Smooth muscle cell (in vitro differentiated cells): ENCODE results near the gene CREB3. TPM values are rescaled to one million over a fixed set of nuclear protein-coding genes. Genes with fewer than 3 reads are reported as not detected.

Experiments
- DNase-seq: peaks from one replicate; lab custom pipeline; 2025; ENCODE audit not compliant: unreplicated experiment; lab: John Stamatoyannopoulos, UW
- H2AFZ ChIP-seq: fragments of 200-600 bp; sonication (generic); 2 replicates; pipeline ENCODE4 v1.6.0; 2016; ENCODE audit warnings: antibody characterized with exemption, low read depth, mild to moderate bottlenecking
- H3F3A ChIP-seq: fragments of 200-600 bp; sonication (generic); 2 replicates; pipeline ENCODE4 v1.6.0; 2017; ENCODE audit warnings: antibody characterized with exemption, low read depth
- H3K27ac ChIP-seq: fragments of 200-600 bp; sonication (generic); 2 replicates; pipeline ENCODE4 v1.5.1; 2016; ENCODE audit warnings: low read depth, mild to moderate bottlenecking
- H3K27me3 ChIP-seq: fragments of 200-600 bp; sonication (generic); 2 replicates; pipeline ENCODE4 v1.6.1; 2016; ENCODE audit warnings: low read depth, mild to moderate bottlenecking
- H3K36me3 ChIP-seq: fragments of 200-600 bp; sonication (generic); 2 replicates; pipeline ENCODE4 v1.5.1; 2016; ENCODE audit warnings: low read depth
- H3K4me1 ChIP-seq: fragments of 200-600 bp; sonication (generic); 2 replicates; pipeline ENCODE4 v1.5.1; 2016; ENCODE audit warnings: low read depth
- H3K4me2 ChIP-seq: fragments of 200-600 bp; sonication (generic); 2 replicates; pipeline ENCODE4 v1.6.0; 2016; ENCODE audit warnings: mild to moderate bottlenecking
- H3K4me3 ChIP-seq: fragments of 200-600 bp; sonication (generic); 2 replicates; pipeline ENCODE4 v1.5.1; 2016; ENCODE audit warnings: mild to moderate bottlenecking
- H3K79me2 ChIP-seq: fragments of 200-600 bp; sonication (generic); 2 replicates; pipeline ENCODE4 v1.6.0; 2016; ENCODE audit warnings: low read depth, mild to moderate bottlenecking
- H3K9ac ChIP-seq: fragments of 200-600 bp; sonication (generic); 2 replicates; pipeline ENCODE4 v1.6.0; 2016; ENCODE audit warnings: low read depth
- H3K9me3 ChIP-seq: fragments of 200-600 bp; sonication (generic); replicated peaks from 2 replicates; pipeline ENCODE4 v1.5.1; 2016; ENCODE audit warnings: low read depth
- H4K20me1 ChIP-seq: fragments of 200-600 bp; sonication (generic); 2 replicates; pipeline ENCODE4 v1.6.0; 2016; ENCODE audit warnings: low read depth
- WGBS: methylation state at CpG from one replicate; pipeline ENCODE4 v1.1.7; 2016; ENCODE audit warnings: low lambda C conversion rate; 5-methylcytosine and 5-hydroxymethylcytosine counted together
- polyA plus RNA-seq: library from polyadenylated mRNA; unstranded; fragments of >200 nt; fragmentation: Nextera tagmentation; extraction: Ambion mirVana; gene quantifications from 2 replicates; pipeline ENCODE4 v1.2.1, GENCODE V29; 2016
- total RNA-seq: library from RNA; depleted of rRNA; stranded (reverse); fragments of >200 nt; gene quantifications from 2 replicates; pipeline ENCODE4 v1.2.3, GENCODE V29; 2014
- TF ChIP-seq, protein P1 (sequence below): fragments of 200-600 bp; sonication (generic); IDR thresholded peaks from 2 replicates; pipeline ENCODE4 v1.5.1; 2017; ENCODE audit warnings: borderline replicate concordance, mild to moderate bottlenecking, antibody characterized with exemption; ENCODE audit not compliant: insufficient read depth, poor library complexity, severe bottlenecking

Gene CREB3
- total and polyA plus RNA-seq, 2 experiments from 2014 or later, result 66.9 to 81.0 TPM

DNA sequence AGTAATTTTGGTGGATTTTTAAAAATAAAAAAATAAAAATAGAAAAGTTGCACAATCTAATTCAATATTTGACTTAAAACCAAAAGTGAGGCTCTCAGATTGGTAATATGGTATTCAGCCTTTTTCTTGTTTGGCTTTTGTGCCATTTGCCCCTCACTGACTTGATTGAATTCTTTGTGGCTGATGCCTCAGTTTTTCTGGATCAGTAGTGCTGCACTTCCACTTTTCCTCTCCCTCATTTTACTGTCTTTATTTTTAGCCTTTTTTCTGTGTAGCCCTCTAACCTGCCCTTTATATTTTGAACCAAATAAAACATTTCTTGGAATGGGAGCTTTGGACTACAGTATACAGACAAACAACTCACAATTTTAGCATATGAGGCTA lies 25.4 kb downstream of the CREB3 start:
- Histone ChIP-seq H2AFZ (no peak overlapping the region), H3K79me2 (no peaks in the 10 kb centered on the region), H3K4me1 (peaks cover 4% of the 10 kb centered on the region), H3K27me3 (peaks cover 6% of the 10 kb centered on the region), H4K20me1 (no peaks in the 10 kb centered on the region), H3K4me2 (peak overlapping the region; percentile 86), H3K4me3 (peak overlapping the region; percentile 55), H3K27ac (no peak overlapping the region), H3F3A (no peaks in the 10 kb centered on the region), H3K9ac (no peak overlapping the region), H3K9me3 (no peaks in the 10 kb centered on the region), H3K36me3 (no peaks in the 10 kb centered on the region)
- DNase-seq, result no peak
- TF ChIP-seq, protein P1, sequence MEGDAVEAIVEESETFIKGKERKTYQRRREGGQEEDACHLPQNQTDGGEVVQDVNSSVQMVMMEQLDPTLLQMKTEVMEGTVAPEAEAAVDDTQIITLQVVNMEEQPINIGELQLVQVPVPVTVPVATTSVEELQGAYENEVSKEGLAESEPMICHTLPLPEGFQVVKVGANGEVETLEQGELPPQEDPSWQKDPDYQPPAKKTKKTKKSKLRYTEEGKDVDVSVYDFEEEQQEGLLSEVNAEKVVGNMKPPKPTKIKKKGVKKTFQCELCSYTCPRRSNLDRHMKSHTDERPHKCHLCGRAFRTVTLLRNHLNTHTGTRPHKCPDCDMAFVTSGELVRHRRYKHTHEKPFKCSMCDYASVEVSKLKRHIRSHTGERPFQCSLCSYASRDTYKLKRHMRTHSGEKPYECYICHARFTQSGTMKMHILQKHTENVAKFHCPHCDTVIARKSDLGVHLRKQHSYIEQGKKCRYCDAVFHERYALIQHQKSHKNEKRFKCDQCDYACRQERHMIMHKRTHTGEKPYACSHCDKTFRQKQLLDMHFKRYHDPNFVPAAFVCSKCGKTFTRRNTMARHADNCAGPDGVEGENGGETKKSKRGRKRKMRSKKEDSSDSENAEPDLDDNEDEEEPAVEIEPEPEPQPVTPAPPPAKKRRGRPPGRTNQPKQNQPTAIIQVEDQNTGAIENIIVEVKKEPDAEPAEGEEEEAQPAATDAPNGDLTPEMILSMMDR, result no peak

DNA sequence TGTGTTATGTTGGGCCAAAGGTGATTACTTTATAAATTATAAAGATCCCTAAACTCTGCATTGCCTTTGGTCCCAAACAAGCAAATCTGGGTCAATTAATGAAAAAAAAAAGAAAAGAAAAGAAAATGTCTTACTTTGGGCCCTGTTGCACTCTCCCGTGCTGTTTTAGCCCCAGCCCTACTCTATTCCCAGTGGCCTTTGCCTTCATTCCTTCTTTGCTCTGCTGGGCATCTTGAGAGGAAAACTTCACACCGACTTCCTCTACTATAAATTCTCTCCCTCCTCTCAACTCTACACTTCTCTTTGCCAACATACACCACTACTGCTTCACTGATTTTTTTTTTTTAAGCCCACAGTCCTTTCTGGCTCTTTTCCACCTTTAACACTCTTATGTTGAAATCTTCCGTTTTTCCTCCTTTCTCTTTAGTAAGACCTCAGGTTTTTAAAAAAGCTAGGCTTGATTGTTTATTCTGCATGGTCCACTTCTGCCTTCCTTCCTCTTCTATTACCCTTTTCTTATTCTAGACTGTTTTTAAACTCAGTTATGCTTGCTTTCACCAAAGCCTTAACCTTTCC lies 26.1 kb downstream of the CREB3 start:
- Histone ChIP-seq H3K36me3 (no peaks in the 10 kb centered on the region), H3K79me2 (no peaks in the 10 kb centered on the region), H3K4me3 (no peak overlapping the region), H3K4me1 (peaks cover 6% of the 10 kb centered on the region), H3K9me3 (no peaks in the 10 kb centered on the region), H2AFZ (no peak overlapping the region), H3F3A (no peaks in the 10 kb centered on the region), H4K20me1 (no peaks in the 10 kb centered on the region), H3K4me2 (no peak overlapping the region), H3K27ac (no peak overlapping the region), H3K9ac (no peak overlapping the region), H3K27me3 (peaks cover 6% of the 10 kb centered on the region)
- WGBS, result 76% methylated on average over 3 of the region's 3 CpGs
- TF ChIP-seq, protein P1, result no peak
- no peak for DNase-seq

DNA sequence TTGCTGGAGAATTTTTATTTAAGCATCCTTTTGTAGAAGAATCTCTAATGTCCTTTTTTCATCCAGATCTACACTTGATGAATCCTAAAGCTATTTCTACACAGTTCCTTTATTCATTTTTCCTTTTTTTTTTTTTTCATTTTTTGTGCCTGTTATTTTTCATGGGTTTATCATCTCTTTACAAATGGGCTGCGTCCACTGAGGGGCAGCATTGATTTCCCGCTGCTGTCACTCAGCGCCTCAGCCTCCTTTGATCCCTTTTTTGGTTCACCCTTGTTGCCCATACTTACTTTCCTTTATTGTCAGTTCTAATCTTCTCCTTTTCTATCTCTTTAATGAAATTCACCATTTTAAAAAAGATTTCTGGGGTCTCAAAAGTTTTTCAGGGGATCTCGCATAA lies 27.3 kb downstream of the CREB3 start:
- Histone ChIP-seq H4K20me1 (no peaks in the 10 kb centered on the region), H3K4me3 (no peak overlapping the region), H3K4me2 (no peak overlapping the region), H3K79me2 (no peaks in the 10 kb centered on the region), H3K27ac (no peak overlapping the region), H3K9ac (no peak overlapping the region), H3K27me3 (peaks cover 6% of the 10 kb centered on the region), H3K4me1 (peaks cover 6% of the 10 kb centered on the region), H3F3A (no peaks in the 10 kb centered on the region), H2AFZ (no peak overlapping the region), H3K36me3 (no peaks in the 10 kb centered on the region), H3K9me3 (no peaks in the 10 kb centered on the region)
- TF ChIP-seq, protein P1, result no peak
- DNase-seq, result no peak
- WGBS, result 87% methylated on average over 4 of the region's 4 CpGs

DNA sequence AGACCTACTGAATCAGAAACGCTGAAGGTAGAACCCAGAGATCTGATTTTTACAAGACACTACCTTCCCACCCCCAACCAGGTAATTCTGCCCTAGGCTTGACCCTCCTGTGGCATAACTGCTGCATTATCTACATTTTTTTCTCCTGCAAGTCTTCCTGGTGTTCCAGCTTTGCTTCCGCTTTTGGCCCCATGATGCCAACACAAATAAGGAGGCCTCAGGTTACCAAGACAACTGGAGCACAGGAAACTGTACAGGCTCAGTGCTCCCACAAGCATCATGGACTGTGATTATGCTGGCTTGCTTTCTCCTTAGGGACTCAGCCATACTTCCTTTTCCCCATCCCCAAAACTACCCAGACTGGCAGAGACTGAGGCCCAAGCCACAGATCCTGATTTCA lies 28.2 kb downstream of the CREB3 start:
- Histone ChIP-seq H3K4me3 (no peak overlapping the region), H3K4me1 (peaks cover 6% of the 10 kb centered on the region), H3K36me3 (no peaks in the 10 kb centered on the region), H3K27me3 (peaks cover 6% of the 10 kb centered on the region), H3K9me3 (no peaks in the 10 kb centered on the region), H3K27ac (no peak overlapping the region), H4K20me1 (no peaks in the 10 kb centered on the region), H3K79me2 (no peaks in the 10 kb centered on the region), H3K4me2 (no peak overlapping the region), H2AFZ (no peak overlapping the region), H3K9ac (no peak overlapping the region), H3F3A (no peaks in the 10 kb centered on the region)
- TF ChIP-seq, protein P1, result no peak
- 93% methylated on average over 2 of the region's 2 CpGs for WGBS
- no peak for DNase-seq
